Motor neuron (in vitro differentiated cells): ENCODE measurements around the gene SCAANT1. TPM values are rescaled to one million over a fixed set of nuclear protein-coding genes. Genes with fewer than 3 reads are reported as not detected.

Source experiments
- ATAC-seq, 8 experiments: fragments of 200-7000 bp; cut with Tn5 transposase; replicated peaks in 6 of 8; 2 replicates each; pipeline ENCODE4 v1.8.0; 2021; ENCODE audit warnings: mild to moderate bottlenecking in 8 of 8, moderate library complexity in 8 of 8
- H3K27ac ChIP-seq, 2 donors: fragments of 250-450 bp; sonication (Bioruptor Pico); 2 replicates each; pipeline ENCODE4 v1.9.0; 2021; ENCODE audit warnings: antibody characterized with exemption in 2 of 2, mild to moderate bottlenecking in 2 of 2, moderate library complexity in 1 of 2
- H3K4me1 ChIP-seq, 2 donors: fragments of 250-450 bp; sonication (Bioruptor Pico); replicated peaks in 1 of 2; 2 replicates each; pipeline ENCODE4 v1.6.1; 2021; ENCODE audit warnings: antibody characterized with exemption in 2 of 2, mild to moderate bottlenecking in 2 of 2, moderate library complexity in 1 of 2
- H3K4me3 ChIP-seq, 5 donors: fragments of 250-450 bp; sonication (Bioruptor Pico); 2 replicates each; pipeline ENCODE4 v1.9.0; 2021; ENCODE audit warnings: antibody characterized with exemption in 5 of 5, mild to moderate bottlenecking in 5 of 5, moderate library complexity in 4 of 5
- WGBS, 10 experiments: fragments of 450-650 bp; shearing (Covaris generic); methylation state at CpG; one replicate each; pipeline ENCODE4 v1.0.0; 2022; 5-methylcytosine and 5-hydroxymethylcytosine counted together
- in situ Hi-C, 9 experiments: fragments of 400-800 bp; cut with MboI; loops; one replicate each; pipeline ENCODE4 v1.15.0; 2021; ENCODE audit warnings: low sequenced_read_pairs in 9 of 9, low pct_unique_long_range_greater_than_20kb in 2 of 9; ENCODE audit not compliant: unreplicated experiment in 9 of 9
- total RNA-seq, 8 experiments: library from RNA; unstranded; fragments of 300-600 nt; gene quantifications; 2 replicates each; pipeline versions ENCODE4 v1.2.3 to v1.2.4, GENCODE V29; 2022

SCAANT1 gene
- total RNA-seq, 8 experiments from 2014 or later: 11.4 to 12.1 TPM; not detected in 6

DNA sequence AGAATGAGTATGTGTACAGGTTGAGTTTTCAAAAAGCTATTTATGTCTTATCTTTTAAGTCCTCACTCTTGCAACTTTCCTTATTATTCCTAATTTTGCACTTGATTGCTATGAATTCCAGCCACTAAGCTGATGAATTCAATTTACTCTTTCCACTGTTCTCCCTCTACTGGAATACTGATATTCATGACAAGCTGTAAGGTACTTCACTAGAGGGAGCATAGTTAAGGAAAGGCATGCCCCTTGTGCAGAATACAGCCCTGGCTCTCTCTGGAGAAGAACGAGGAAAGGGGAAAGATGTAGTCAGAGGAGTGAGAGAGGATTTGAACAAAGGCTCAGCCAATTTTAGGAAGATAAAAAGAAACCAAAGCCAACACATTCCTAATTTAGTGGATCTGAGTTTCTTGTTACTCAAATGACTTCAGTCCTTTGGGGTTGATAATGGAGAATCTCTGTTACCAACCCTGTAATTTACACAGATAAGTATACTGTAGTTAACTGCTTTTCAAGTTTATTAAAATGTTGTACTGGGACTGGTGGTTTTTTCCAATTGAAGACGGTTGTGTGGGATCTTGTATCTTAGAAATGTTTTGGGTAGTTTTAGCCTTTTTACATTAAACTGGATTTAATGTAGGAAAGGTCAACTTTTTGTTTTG is 4.0 kb downstream of the SCAANT1 start:
- 30 to 100% (median 75%) methylated on average over 1 to 2 of the region's 2 CpGs; no CpG with 5 or more reads in 2 of the 10 experiments for WGBS, 10 experiments

DNA sequence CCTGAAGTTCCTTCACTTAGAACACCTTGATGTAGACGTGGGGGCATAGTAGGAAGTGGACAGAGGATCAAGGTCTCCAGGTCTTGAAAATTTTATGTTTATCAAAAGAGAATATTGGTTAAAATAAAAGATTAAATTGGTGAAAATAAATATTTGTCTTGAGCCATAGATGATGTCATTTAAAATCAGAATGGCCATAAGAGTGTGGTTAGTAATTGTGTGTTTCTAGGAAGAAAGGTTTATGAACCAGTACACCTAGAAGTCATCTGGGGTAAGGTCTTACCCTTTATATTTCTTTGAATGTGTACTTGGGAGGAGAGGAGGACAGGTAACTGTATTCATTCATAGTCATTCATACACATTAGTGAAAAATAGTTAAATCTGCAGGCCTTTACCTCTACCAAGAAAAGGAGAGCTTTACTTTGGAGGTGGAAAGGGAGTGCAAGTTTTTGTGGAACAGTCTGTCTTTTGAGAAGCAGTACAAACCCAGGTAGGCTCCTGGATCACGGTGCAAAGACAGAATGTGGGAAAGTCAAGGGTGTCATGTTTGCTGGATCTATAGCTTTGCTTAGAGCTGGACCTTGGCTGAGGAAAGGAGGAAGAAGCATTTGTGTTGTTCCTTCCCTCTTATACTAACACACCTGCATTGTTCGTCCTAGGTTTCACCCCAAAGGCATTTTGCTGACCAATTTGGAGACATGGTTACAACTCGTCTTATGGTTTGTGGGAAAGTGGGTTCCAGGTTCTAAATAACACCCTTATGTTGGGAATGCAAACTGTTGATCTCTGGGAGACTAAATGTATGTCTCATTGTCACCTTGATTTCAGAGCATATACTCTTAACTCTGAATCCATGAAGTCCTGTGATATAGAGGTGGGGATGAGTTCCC is 6.2 kb downstream of the SCAANT1 start:
- Histone ChIP-seq H3K4me3 (no peak overlapping the region), H3K27ac (no peak overlapping the region), H3K4me1 (peaks cover 3% of the 10 kb centered on the region in 2 donors)
- no peak for ATAC-seq
- WGBS, 10 experiments: 71 to 100% (median 91%) methylated on average over 1 to 4 of the region's 4 CpGs; no CpG with 5 or more reads in 2 of the 10 experiments
- in situ Hi-C loops: no loop called here

More for the DNA sequence above, 4.0 kb downstream of the SCAANT1 start:
- peaks cover 8 to 9% of the 10 kb centered on the region in 2 donors for H3K4me1 ChIP-seq
- in situ Hi-C loops: no loop called here
- no peak overlapping the region for H3K27ac ChIP-seq
- ATAC-seq: no peak
- H3K4me3 ChIP-seq: no peak overlapping the region

DNA sequence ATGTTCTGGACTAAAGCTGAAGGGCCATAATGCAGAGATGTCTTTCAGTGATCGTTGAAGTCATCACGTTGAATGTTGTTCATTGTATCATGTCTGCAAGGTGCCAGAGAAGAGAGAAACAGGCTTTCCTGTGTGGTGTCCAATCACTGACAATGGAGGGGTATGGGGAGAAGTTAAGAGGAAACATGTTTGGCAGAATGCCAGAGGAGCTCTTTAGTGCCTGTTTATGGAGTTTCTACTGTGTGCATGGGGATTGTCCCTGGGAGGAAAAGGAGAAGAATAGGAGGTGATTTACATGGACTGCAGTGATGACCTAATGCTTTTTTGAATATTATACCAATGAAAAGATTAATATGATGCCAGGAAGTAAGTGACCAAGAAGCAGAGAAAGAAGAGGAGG is 11.7 kb downstream of the SCAANT1 start:
- peak in 7 of 8 experiments; percentile 27 to 65 (median 39) for ATAC-seq
- WGBS, 10 experiments: 37 to 80% (median 63%) methylated on average over 1 to 2 of the region's 2 CpGs; no CpG with 5 or more reads in 5 of the 10 experiments
- H3K27ac ChIP-seq: no peak overlapping the region
- H3K4me3 ChIP-seq: no peak overlapping the region
- in situ Hi-C loops: no loop called here
- no peaks in the 10 kb centered on the region for H3K4me1 ChIP-seq

DNA sequence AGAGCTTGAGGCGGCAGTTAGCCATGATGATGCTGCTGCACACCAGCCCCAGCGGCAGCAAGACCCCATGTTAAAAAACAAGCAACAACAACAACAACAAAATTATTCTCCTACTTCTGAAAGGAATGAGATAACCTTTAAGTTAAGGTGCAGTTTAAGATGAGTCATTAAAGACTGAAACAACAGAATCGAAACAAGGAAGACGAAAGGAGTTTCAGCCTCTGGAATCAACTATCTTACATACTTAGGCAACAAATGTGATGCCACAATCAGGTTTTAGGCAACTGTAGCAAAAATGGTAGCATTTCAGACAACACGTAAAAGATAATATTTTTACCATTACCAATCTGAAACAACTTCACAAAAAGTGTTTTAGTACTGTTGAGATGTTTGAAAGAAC is 12.2 kb downstream of the SCAANT1 start:
- H3K4me3 ChIP-seq: no peak overlapping the region
- no peak overlapping the region for H3K27ac ChIP-seq
- H3K4me1 ChIP-seq: no peaks in the 10 kb centered on the region
- in situ Hi-C loops: no loop called here
- no peak for ATAC-seq
- 91 to 100% (median 97%) methylated on average over 1 to 5 of the region's 5 CpGs; no CpG with 5 or more reads in 2 of the 10 experiments for WGBS, 10 experiments

DNA sequence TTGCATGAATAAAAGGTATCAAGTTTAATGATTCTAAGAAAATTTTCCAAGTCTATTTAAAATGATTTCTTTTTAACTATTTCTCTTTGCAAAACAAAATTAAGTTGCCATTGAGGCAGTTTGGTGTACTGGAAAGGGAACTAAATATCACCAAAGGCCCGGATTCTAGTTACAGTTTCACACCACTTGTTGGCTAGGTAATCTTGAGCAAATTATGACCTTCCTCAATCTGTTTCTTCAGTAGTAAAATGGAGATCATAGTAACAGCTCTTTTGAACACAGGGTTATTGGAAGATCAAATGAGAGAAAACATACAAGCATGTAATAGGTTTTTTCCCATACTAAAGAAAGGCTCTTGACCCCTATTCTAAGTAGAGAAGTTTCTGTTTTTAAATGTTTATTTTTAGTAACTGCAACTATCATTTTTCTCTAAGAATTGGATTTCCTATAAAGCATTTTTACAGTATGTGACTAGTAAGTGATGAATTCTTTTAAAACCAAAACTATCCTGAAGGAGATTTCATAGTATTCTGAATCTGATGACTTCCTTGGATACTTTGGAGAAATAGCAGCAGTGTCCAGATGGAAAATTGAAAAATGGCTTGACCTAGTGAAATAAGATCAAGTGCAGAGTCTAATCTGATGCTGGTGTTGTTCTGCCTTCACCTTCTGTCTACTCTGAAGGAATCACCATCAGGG is 15.7 kb downstream of the SCAANT1 start:
- in situ Hi-C loops: no loop called here

DNA sequence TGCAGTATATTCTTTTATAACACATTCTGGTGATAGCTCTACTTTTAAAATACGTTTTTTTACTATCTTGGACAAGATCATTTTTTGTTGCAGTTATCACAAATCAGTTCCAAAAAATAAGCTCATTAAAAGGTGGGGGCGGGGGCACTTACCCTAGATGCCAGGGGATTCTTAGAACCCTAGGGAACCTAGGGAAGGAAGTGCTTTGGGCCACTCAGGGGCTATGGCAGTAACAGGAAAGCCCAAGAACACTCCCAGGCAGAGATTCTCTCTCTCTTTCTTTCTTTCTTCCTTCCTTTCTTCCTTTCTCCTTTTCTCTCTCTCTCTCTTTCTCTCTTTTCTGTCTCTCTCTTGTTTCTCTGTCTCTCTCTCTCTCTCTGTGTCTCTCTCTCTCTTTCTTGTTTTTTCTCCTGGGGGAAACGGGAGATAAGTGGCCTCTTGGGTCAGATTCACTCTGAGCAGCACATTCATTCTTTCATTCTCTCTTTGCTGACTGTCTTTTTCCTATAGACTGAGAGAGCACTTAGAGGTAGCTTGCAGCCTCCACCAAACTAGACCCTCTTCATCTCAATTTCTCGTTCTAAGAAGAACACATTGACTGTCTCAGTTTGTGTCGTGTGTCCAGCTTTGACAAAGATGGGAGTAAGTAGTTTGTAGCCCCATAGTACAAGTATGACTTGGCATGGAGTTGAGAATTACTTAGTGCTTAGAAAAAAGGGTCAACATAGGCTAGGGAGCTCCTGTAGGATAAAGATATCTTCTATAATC is 16.6 kb downstream of the SCAANT1 start:
- Histone ChIP-seq H3K27ac (no peak overlapping the region), H3K4me3 (no peak overlapping the region), H3K4me1 (no peaks in the 10 kb centered on the region)
- WGBS, 10 experiments: 64 to 100% (median 83%) methylated on average over 1 to 5 of the region's 5 CpGs
- in situ Hi-C loops: no loop called here
- no peak for ATAC-seq

More for the DNA sequence above, 15.7 kb downstream of the SCAANT1 start:
- Histone ChIP-seq H3K4me3 (no peak overlapping the region), H3K27ac (no peak overlapping the region), H3K4me1 (no peaks in the 10 kb centered on the region)
- WGBS, 10 experiments: 33 to 100% (median 100%) methylated on average over 1 of the region's 1 CpG; no CpG with 5 or more reads in 2 of the 10 experiments
- no peak for ATAC-seq

DNA sequence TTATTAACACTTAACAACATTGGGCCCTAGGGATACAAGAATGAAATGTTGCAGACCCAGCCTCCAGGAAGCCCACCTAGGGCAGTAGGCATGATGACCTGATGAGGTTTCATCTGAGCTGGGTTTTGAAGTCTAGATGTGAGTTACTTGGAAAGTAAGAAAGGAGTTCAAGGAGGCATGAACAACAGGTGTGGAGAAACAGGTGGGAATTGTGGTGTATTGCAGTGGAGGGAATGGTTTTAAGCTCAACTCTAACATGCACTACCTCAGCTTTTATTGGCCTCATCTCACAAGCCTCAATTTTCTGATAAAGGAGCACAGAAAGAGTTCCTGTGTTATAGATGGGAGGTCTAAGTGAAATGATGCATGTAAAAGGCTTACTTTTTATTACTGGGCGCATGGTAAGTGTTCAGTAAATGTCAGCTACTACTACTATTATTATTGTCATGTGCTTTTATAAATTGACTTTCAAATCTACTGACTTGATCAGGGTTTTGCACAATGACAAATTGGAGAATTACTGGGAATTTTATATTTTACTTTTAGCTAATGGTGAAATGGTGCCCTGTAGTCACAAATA is 19.3 kb downstream of the SCAANT1 start:
- no peak overlapping the region for H3K4me3 ChIP-seq
- in situ Hi-C loops: no loop called here
- 80 to 100% (median 100%) methylated on average over 1 of the region's 1 CpG; no CpG with 5 or more reads in 6 of the 10 experiments for WGBS, 10 experiments
- ATAC-seq: no peak
- no peaks in the 10 kb centered on the region for H3K4me1 ChIP-seq
- H3K27ac ChIP-seq: no peak overlapping the region

DNA sequence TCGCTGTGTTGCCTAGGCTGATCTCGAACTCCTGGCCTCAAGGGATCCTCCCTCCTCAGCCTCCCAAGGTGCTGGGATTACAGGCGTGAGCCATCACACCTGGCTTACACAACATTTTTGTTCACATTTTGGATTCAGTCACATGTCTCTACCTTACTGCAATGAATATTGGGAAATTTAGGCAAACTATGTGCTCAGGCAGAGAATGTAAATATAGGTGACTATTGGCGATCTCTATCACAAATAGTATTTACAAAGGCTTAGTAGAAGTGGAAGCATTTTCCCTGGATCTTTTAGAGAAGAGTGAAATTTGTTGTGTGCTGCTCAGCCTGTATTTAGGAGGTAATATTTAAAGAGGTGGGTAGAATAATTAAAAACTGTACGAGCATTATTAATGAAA is 20.7 kb downstream of the SCAANT1 start:
- 80 to 100% (median 100%) methylated on average over 1 to 5 of the region's 5 CpGs; no CpG with 5 or more reads in 3 of the 10 experiments for WGBS, 10 experiments
- in situ Hi-C loops: no loop called here
- ATAC-seq: no peak
- Histone ChIP-seq H3K4me1 (peaks cover 0 to 5% of the 10 kb centered on the region in 2 donors), H3K27ac (no peak overlapping the region), H3K4me3 (no peak overlapping the region)

DNA sequence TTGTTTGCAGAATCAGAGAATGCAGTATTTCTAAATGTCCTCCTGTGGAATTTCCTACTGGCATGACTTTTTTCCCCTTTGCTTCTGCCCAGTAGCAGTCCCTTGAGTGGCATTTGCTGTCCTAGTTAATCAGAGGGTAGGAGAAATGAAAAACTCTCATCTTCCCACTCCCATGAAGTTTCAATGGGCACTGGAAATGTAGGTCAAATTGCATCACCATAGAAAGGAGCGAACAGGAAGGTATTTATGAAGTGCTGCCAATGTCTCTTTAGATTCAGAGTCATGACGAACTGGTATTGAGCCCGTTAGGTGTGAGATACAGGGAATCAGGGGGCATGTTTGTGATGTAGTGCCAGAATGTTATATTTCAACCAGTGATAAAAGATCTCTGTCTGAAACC is 25.3 kb downstream of the SCAANT1 start:
- peak in 1 of 8 experiments; percentile 66 for ATAC-seq
- Histone ChIP-seq H3K27ac (no peak overlapping the region), H3K4me3 (no peak overlapping the region), H3K4me1 (peaks cover 2 to 6% of the 10 kb centered on the region in 2 donors)
- WGBS, 10 experiments: 80 to 100% (median 100%) methylated on average over 1 to 3 of the region's 3 CpGs; no CpG with 5 or more reads in 5 of the 10 experiments
- in situ Hi-C loops: no loop called here

DNA sequence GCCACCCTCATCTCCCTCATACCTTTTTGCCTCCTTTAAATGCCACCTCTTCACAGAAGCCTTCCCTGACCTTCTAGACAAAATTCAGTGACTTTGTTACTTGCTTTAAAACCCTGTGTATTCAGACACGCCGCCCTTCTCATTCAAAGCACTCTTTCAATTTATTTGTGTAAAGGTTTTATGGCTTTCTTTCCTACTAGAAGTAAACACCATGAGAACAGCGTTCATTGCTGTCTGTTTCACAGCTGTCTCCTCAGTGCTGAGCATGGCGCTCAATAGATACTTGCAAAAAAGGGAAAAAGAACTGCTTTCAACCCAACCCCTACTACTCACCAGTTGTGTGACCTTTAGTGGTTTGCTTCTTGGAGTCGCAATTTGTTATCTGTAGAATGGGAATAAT is 31.5 kb downstream of the SCAANT1 start:
- Histone ChIP-seq H3K4me3 (no peak overlapping the region), H3K4me1 (peaks cover 12 to 14% of the 10 kb centered on the region in 2 donors), H3K27ac (no peak overlapping the region)
- 70 to 100% (median 89%) methylated on average over 1 to 5 of the region's 5 CpGs; no CpG with 5 or more reads in 2 of the 10 experiments for WGBS, 10 experiments
- ATAC-seq: no peak
- in situ Hi-C loops: no loop called here

DNA sequence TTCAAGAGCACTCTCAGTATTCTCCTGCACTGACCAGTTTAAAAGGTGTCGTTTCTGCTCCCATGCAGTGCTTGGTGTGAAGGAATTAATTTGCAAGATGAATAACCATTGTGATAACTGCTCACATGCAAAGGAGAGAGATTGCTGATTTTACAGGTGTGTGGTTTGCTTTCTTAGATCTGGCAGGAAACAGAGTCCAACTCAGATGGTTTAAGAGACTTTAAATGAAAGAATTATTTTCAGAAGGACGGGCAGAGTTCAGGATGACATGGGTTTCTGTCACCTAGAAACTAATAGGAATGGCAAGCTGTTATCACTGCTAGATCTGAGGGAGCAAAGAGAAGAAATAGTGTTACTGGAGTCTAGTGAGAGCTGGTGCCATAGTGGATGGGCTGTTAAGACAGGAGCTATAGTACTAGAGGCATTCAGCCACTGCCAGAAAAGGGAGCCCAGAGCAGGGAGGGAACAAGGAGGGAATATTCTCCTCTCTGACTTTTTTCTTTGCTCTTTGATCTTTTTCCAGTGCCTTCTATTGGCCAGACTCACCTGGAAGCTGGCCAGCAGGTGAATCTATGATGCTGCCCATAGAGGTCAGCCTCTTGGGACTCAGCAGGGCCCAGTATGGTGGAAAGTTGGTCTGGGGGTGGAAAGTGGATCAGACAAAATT is 33.7 kb downstream of the SCAANT1 start:
- in situ Hi-C loops: no loop called here
- WGBS, 10 experiments: 45 to 89% (median 67%) methylated on average over 1 to 2 of the region's 2 CpGs; no CpG with 5 or more reads in 3 of the 10 experiments
- ATAC-seq: peak in 2 of 8 experiments; percentile 19 to 77
- Histone ChIP-seq H3K4me1 (peaks cover 12% of the 10 kb centered on the region in 2 donors), H3K4me3 (no peak overlapping the region), H3K27ac (no peak overlapping the region)
